RKO (cell line): ENCODE results near the gene NSUN5.
"Not testable (repeated sequence)": the region's sequence is repeated elsewhere in the genome, so short reads cannot be mapped to it uniquely, and the experiment has no call there.

Experiments
- DNase-seq: peaks from one replicate; pipeline ENCODE4 v3.0.0-alpha.2; 2016; ENCODE audit warnings: low spot score

NSUN5 gene

GRCh38 chr7:73277210-73277609, 31.4 kb downstream of the NSUN5 start:
- DNase-seq = not testable (repeated sequence)

GRCh38 chr7:73267813-73268212, 40.8 kb downstream of the NSUN5 start:
- not testable (repeated sequence) for DNase-seq

- DNase-seq = not testable (repeated sequence)
Measured at GRCh38 chr7:73266719-73267368, 41.8 kb downstream of the NSUN5 start.

GRCh38 chr7:73262416-73262815, 46.2 kb downstream of the NSUN5 start:
- not testable (repeated sequence) for DNase-seq
